ENCODE measurements around the gene POSTN. TPM values are rescaled to one million over a fixed set of nuclear protein-coding genes. Genes with fewer than 3 reads are reported as not detected.

The POSTN gene
- total and polyA plus RNA-seq, 4 donors: 32.0 to 230 (median 119) TPM

DNA sequence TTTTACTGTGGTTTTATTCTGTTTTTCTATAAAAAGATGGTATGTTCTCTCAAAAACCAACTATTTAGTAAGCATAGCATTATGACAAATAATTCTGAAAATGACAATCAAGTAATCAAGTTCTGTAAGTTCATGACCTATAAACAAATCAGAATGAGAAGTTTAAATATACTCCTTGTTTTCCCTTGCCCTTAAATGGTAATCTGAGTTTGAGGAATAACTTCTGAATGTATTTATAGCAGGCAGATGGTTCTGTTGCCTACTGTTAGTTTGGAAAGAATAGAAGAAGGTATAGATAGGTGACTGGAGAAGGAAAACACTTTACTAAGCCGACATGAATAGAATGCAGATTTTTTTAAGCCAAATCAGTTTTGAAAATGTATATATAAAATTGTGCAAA, 63.9 kb downstream of the POSTN start:
- no peaks in the 10 kb centered on the region for H3K4me1 ChIP-seq (ENCODE audit: control insufficient read depth, insufficient read depth, low read length)
- H3K27ac ChIP-seq (ENCODE audit: low read depth, low read length): no peak overlapping the region
- no peak overlapping the region for H3K4me3 ChIP-seq (ENCODE audit: low read depth, low read length)
- WGBS (ENCODE audit: insufficient coverage): no CpG with 5 or more reads among the region's 1 CpG
- H3K9me3 ChIP-seq (ENCODE audit: control insufficient read depth, insufficient read depth, low read length): peaks cover 2% of the 10 kb centered on the region
- no peaks in the 10 kb centered on the region for H3K27me3 ChIP-seq (ENCODE audit: control insufficient read depth, insufficient read depth, low read length)
- H3K36me3 ChIP-seq (ENCODE audit: control insufficient read depth, insufficient read depth, low read length): no peaks in the 10 kb centered on the region
- DNase-seq (ENCODE audit: low read depth in 4 of 6, low spot score in 6 of 6): no peak

DNA sequence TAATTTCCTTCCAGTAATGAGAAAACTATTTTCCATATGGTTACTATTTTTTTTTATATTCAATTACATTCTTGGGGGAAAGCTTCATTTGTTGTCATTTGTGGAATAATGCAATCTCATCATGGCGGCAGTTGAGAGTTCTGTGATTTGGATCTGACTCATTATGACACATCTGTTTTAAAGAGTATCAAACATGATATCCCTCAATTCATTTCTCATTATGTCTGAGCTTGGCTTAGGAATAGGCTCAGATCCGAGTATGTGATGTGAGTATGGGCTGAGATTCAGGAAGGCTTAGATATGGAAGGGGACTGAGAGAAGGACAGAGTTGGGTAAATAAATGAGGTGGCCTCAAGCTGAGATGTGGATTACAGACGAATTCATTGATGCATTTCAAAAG, 64.4 kb downstream of the POSTN start:
- H3K4me3 ChIP-seq (ENCODE audit: low read depth, low read length): no peak overlapping the region
- no peaks in the 10 kb centered on the region for H3K4me1 ChIP-seq (ENCODE audit: control insufficient read depth, insufficient read depth, low read length)
- H3K27me3 ChIP-seq (ENCODE audit: control insufficient read depth, insufficient read depth, low read length): no peaks in the 10 kb centered on the region
- WGBS (ENCODE audit: insufficient coverage): 60% methylated on average over 1 of the region's 3 CpGs
- H3K27ac ChIP-seq (ENCODE audit: low read depth, low read length): no peak overlapping the region
- peaks cover 2% of the 10 kb centered on the region for H3K9me3 ChIP-seq (ENCODE audit: control insufficient read depth, insufficient read depth, low read length)
- no peaks in the 10 kb centered on the region for H3K36me3 ChIP-seq (ENCODE audit: control insufficient read depth, insufficient read depth, low read length)
- DNase-seq (ENCODE audit: low read depth in 4 of 6, low spot score in 6 of 6): peak in 1 of 6 donors; percentile 13

DNA sequence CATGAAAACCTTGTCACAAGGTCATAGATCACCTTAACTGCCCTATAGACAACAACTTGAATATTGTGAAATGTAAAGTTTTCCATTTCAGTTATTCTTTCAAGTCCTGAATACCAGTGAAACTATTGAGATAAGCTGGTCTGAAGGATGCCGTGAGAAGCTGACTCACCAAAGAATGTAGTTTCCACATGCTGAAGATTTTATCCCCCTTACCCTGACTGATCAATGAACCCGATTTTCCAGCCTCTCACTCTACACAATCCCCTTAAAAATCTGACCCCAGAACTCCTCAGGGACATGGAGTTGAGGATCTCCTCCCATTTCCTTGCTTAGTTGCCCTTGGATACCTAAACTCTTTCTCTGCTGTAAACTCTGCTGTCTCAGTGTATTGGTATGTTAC, 67.5 kb downstream of the POSTN start:
- Histone ChIP-seq H3K27me3 (ENCODE audit: control insufficient read depth, insufficient read depth, low read length) (no peaks in the 10 kb centered on the region), H3K36me3 (ENCODE audit: control insufficient read depth, insufficient read depth, low read length) (no peaks in the 10 kb centered on the region), H3K4me3 (ENCODE audit: low read depth, low read length) (no peak overlapping the region), H3K27ac (ENCODE audit: low read depth, low read length) (no peak overlapping the region), H3K4me1 (ENCODE audit: control insufficient read depth, insufficient read depth, low read length) (no peaks in the 10 kb centered on the region), H3K9me3 (ENCODE audit: control insufficient read depth, insufficient read depth, low read length) (peaks cover 2% of the 10 kb centered on the region)
- DNase-seq (ENCODE audit: low read depth in 4 of 6, low spot score in 6 of 6): no peak
- no CpG with 5 or more reads among the region's 2 CpGs for WGBS (ENCODE audit: insufficient coverage)

DNA sequence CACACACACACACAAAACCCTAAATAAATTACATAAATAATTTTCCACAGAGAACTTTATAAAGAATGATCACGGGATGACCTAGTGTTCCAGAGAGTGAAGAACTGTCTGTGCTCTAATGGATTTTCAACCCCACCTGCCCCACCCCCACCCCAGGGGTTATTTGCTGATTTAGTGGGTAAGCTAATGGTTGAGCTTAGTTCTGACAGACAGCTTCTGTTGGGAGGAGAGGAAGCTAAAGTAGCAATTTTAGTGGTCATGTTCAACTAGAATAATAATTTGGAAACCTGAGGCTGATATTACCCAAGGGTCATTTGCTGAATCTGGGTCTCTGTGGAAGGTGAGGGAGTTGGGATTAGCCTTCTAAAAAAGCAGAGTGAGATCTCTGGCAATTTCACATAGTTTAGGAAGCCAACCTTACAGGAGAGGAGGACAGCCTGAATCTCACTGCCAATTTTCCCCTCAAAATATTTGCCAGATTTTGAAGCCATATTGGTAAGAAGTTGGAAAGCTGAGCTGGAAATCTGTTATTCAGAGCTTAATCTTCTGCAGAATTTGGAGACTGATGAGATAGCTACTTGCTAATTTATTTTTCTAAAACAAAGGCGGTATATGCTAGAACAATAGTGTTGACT, 68.7 kb downstream of the POSTN start:
- H3K36me3 ChIP-seq (ENCODE audit: control insufficient read depth, insufficient read depth, low read length): no peaks in the 10 kb centered on the region
- no peak overlapping the region for H3K4me3 ChIP-seq (ENCODE audit: low read depth, low read length)
- H3K27ac ChIP-seq (ENCODE audit: low read depth, low read length): no peak overlapping the region
- WGBS (ENCODE audit: insufficient coverage): no CpG with 5 or more reads among the region's 2 CpGs
- H3K9me3 ChIP-seq (ENCODE audit: control insufficient read depth, insufficient read depth, low read length): peaks cover 2% of the 10 kb centered on the region
- no peaks in the 10 kb centered on the region for H3K27me3 ChIP-seq (ENCODE audit: control insufficient read depth, insufficient read depth, low read length)
- DNase-seq (ENCODE audit: low read depth in 4 of 6, low spot score in 6 of 6): peak in 1 of 6 donors; percentile 22
- H3K4me1 ChIP-seq (ENCODE audit: control insufficient read depth, insufficient read depth, low read length): no peaks in the 10 kb centered on the region

DNA sequence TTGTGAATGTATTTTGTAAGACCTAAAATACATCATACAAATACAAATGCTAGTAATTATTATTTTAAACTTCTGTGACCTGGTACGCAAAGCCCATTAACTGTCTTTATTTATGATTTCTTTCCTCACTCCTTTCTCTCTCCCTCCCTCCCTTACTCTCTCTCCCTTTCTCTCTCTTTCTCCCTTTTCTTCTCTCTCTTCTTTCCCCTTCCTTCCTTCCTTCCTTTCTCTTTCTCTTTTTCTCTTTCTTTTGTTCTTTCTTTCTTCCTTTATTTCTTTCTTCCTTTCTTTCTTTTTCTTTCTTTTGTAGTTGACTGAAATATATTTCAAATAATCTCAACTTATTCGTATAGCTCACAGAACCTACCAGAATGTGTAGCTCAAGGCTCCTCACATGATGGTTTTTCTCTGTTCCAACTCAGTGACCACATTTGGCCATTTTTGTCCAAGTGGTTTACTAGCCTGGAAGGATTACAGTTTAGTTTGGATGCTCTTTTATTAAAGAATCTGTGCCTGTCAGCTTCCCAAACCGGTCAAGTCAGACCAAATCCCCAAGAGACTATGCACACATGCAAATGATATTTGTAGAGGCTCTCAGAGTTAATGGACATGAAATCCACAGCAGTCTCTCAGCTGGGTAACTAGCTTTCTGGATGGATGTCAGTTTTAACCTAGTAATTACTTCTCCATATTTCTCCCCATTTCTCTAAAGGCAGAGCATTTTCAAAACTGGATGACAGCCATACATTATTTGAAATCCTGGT, 71.7 kb downstream of the POSTN start:
- 43% methylated on average over 2 of the region's 3 CpGs for WGBS (ENCODE audit: insufficient coverage)

DNA sequence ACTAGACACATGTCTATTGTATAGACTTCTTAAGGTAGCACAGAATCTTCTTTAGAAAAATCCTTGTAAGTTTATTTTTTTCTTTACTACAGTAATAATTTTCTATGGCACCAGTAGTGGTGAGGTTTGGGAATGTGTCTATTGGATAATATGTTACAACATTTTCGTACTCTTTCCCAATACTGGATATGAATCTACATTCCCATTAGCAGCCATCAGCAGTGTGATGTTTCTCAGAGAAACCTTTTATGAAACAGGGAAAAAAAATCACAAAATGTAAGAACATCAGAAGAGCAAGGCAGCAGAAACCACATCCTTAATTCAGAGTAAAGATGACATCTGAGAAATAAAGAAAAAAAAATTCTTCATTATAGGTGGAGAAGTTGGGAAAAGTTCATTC, 83.3 kb downstream of the POSTN start:
- no peaks in the 10 kb centered on the region for H3K36me3 ChIP-seq (ENCODE audit: control insufficient read depth, insufficient read depth, low read length)
- WGBS (ENCODE audit: insufficient coverage): no CpG with 5 or more reads among the region's 1 CpG
- no peak for DNase-seq (ENCODE audit: low read depth in 4 of 6, low spot score in 6 of 6)
- H3K27me3 ChIP-seq (ENCODE audit: control insufficient read depth, insufficient read depth, low read length): no peaks in the 10 kb centered on the region
- no peak overlapping the region for H3K4me3 ChIP-seq (ENCODE audit: low read depth, low read length)
- no peaks in the 10 kb centered on the region for H3K4me1 ChIP-seq (ENCODE audit: control insufficient read depth, insufficient read depth, low read length)
- H3K9me3 ChIP-seq (ENCODE audit: control insufficient read depth, insufficient read depth, low read length): no peaks in the 10 kb centered on the region
- no peak overlapping the region for H3K27ac ChIP-seq (ENCODE audit: low read depth, low read length)

More for the DNA sequence above, 71.7 kb downstream of the POSTN start:
- H3K4me1 ChIP-seq (ENCODE audit: control insufficient read depth, insufficient read depth, low read length): no peaks in the 10 kb centered on the region
- peaks cover 2% of the 10 kb centered on the region for H3K9me3 ChIP-seq (ENCODE audit: control insufficient read depth, insufficient read depth, low read length)
- no peaks in the 10 kb centered on the region for H3K27me3 ChIP-seq (ENCODE audit: control insufficient read depth, insufficient read depth, low read length)
- DNase-seq (ENCODE audit: low read depth in 4 of 6, low spot score in 6 of 6): peak in 2 of 6 donors; percentile 13 to 14
- no peak overlapping the region for H3K4me3 ChIP-seq (ENCODE audit: low read depth, low read length)
- no peaks in the 10 kb centered on the region for H3K36me3 ChIP-seq (ENCODE audit: control insufficient read depth, insufficient read depth, low read length)
- H3K27ac ChIP-seq (ENCODE audit: low read depth, low read length): no peak overlapping the region

All from spinal cord (tissue), 10 donors.